H9 (cell line): ENCODE data around the gene DEPDC5. TPM values are rescaled to one million over a fixed set of nuclear protein-coding genes. Genes with fewer than 3 reads are reported as not detected.

Experiments used
- DNase-seq: peaks from one replicate; pipeline ENCODE4 v3.0.0-alpha.2; 2017
- H2AFZ ChIP-seq: one replicate; pipeline ENCODE4 v1.6.1; 2013; ENCODE audit warnings: mild to moderate bottlenecking, low read length, control low read depth, moderate library complexity
- H2AK5ac ChIP-seq: 2 replicates; pipeline ENCODE4 v1.6.1; 2013; ENCODE audit warnings: low read length, control low read depth, mixed read lengths; ENCODE audit not compliant: insufficient read length
- H2BK120ac ChIP-seq: one replicate; pipeline ENCODE4 v1.6.1; 2013; ENCODE audit warnings: low read depth, mild to moderate bottlenecking, low read length, control low read depth, inconsistent platforms; ENCODE audit not compliant: poor library complexity, severe bottlenecking
- H2BK12ac ChIP-seq: 2 replicates; pipeline ENCODE4 v1.6.1; 2013; ENCODE audit warnings: low read length, control low read depth, mixed read lengths, low read depth; ENCODE audit not compliant: insufficient read length
- H2BK15ac ChIP-seq: 2 replicates; pipeline ENCODE4 v1.6.1; 2013; ENCODE audit warnings: low read depth, low read length, control low read depth
- H2BK20ac ChIP-seq: one replicate; pipeline ENCODE4 v1.6.1; 2013; ENCODE audit warnings: low read depth, mild to moderate bottlenecking, low read length, control low read depth, inconsistent platforms; ENCODE audit not compliant: poor library complexity, severe bottlenecking
- H2BK5ac ChIP-seq: 2 replicates; pipeline ENCODE4 v1.6.1; 2013; ENCODE audit warnings: low read length, control low read depth, mixed read lengths; ENCODE audit not compliant: insufficient read length
- H3K14ac ChIP-seq: 2 replicates; pipeline ENCODE4 v1.6.1; 2013; ENCODE audit warnings: low read length, control low read depth; ENCODE audit not compliant: insufficient read depth
- H3K18ac ChIP-seq: 2 replicates; pipeline ENCODE4 v1.6.1; 2013; ENCODE audit warnings: low read depth, mild to moderate bottlenecking, mixed read lengths, low read length, control low read depth; ENCODE audit not compliant: insufficient read length
- H3K23ac ChIP-seq: 2 replicates; pipeline ENCODE4 v1.6.1; 2013; ENCODE audit warnings: low read length, control low read depth, mixed read lengths, low read depth; ENCODE audit not compliant: insufficient read length
- H3K23me2 ChIP-seq: 2 replicates; pipeline ENCODE4 v1.6.1; 2013; ENCODE audit warnings: low read depth, mild to moderate bottlenecking, mixed read lengths, low read length, control low read depth; ENCODE audit not compliant: insufficient read length, poor library complexity, severe bottlenecking
- H3K27ac ChIP-seq: 2 replicates; pipeline ENCODE4 v1.5.1; 2013; ENCODE audit warnings: low read length, control low read depth, mixed read lengths, low read depth; ENCODE audit not compliant: insufficient read length
- H3K27me3 ChIP-seq: 2 replicates; pipeline ENCODE4 v1.6.1; 2013; ENCODE audit warnings: low read length, control low read depth, inconsistent platforms; ENCODE audit not compliant: insufficient read depth
- H3K4ac ChIP-seq: 2 replicates; pipeline ENCODE4 v1.6.1; 2013; ENCODE audit warnings: low read depth, mild to moderate bottlenecking, control low read depth, inconsistent platforms, low read length, moderate library complexity
- H3K4me1 ChIP-seq: 2 replicates; pipeline ENCODE4 v1.6.1; 2013; ENCODE audit warnings: low read length, control low read depth, inconsistent platforms; ENCODE audit not compliant: insufficient read depth
- H3K4me2 ChIP-seq: 2 replicates; pipeline ENCODE4 v1.6.1; 2013; ENCODE audit warnings: low read length, control low read depth, mixed read lengths; ENCODE audit not compliant: insufficient read length, insufficient read depth
- H3K56ac ChIP-seq: 2 replicates; pipeline ENCODE4 v1.6.1; 2013; ENCODE audit warnings: low read depth, mild to moderate bottlenecking, mixed read lengths, low read length, control low read depth; ENCODE audit not compliant: insufficient read length
- H3K79me1 ChIP-seq: 2 replicates; pipeline ENCODE4 v1.6.1; 2013; ENCODE audit warnings: low read depth, mild to moderate bottlenecking, moderate library complexity, low read length, control low read depth, inconsistent platforms; ENCODE audit not compliant: insufficient read depth, poor library complexity, severe bottlenecking
- H3K79me2 ChIP-seq: 2 replicates; pipeline ENCODE4 v1.6.1; 2013; ENCODE audit warnings: low read length, control low read depth, inconsistent platforms; ENCODE audit not compliant: insufficient read depth
- H3K9ac ChIP-seq: 2 replicates; pipeline ENCODE4 v1.6.1; 2013; ENCODE audit warnings: low read length, control low read depth, mixed read lengths; ENCODE audit not compliant: insufficient read length; ENCODE audit errors: extremely low read depth
- H3K9me3 ChIP-seq: one replicate; pipeline ENCODE4 v1.6.1; 2013; ENCODE audit warnings: low read depth, low read length, inconsistent platforms; ENCODE audit not compliant: control insufficient read depth
- H3T11ph ChIP-seq: one replicate; pipeline ENCODE4 v1.6.1; 2013; ENCODE audit warnings: mild to moderate bottlenecking, low read length, control low read depth, inconsistent platforms
- H4K20me1 ChIP-seq: one replicate; pipeline ENCODE4 v1.6.1; 2013; ENCODE audit not compliant: control insufficient read depth, insufficient read length, insufficient read depth
- H4K5ac ChIP-seq: 2 replicates; pipeline ENCODE4 v1.6.1; 2013; ENCODE audit warnings: low read depth, mild to moderate bottlenecking, mixed read lengths, low read length, control low read depth; ENCODE audit not compliant: insufficient read length
- H4K8ac ChIP-seq: replicated peaks from 2 replicates; pipeline ENCODE4 v1.6.1; 2013; ENCODE audit warnings: low read length, control low read depth, mixed read lengths, low read depth; ENCODE audit not compliant: insufficient read length
- H4K91ac ChIP-seq: 2 replicates; pipeline ENCODE4 v1.6.1; 2013; ENCODE audit warnings: low read depth, mild to moderate bottlenecking, moderate library complexity, mixed read lengths, low read length, control low read depth; ENCODE audit not compliant: insufficient read length
- H3K27ac Mint-ChIP-seq, 3 experiments: 2 replicates in 2 of 3; 3 replicates in 1 of 3; pipeline ENCODE4 v1.8.0; 2020 to 2021; ENCODE audit warnings: mixed read lengths in 3 of 3, mild to moderate bottlenecking in 1 of 3, moderate library complexity in 1 of 3
- H3K27me3 Mint-ChIP-seq: 2 replicates; pipeline ENCODE4 v1.8.0; 2021; ENCODE audit warnings: low read depth, mild to moderate bottlenecking, moderate library complexity, mixed read lengths
- H3K36me3 Mint-ChIP-seq, 3 experiments: 2 replicates in 2 of 3; 3 replicates in 1 of 3; pipeline ENCODE4 v1.8.0; 2020 to 2021; ENCODE audit warnings: low read depth in 3 of 3, mixed read lengths in 3 of 3; ENCODE audit not compliant: insufficient read depth in 1 of 3
- H3K4me1 Mint-ChIP-seq, 2 experiments: 2 replicates each; pipeline ENCODE4 v1.8.0; 2020; ENCODE audit warnings: mixed read lengths in 2 of 2
- H3K4me3 Mint-ChIP-seq, 2 experiments: 2 replicates in 1 of 2; 3 replicates in 1 of 2; pipeline ENCODE4 v1.8.0; 2020 to 2021; ENCODE audit warnings: mild to moderate bottlenecking in 2 of 2, mixed read lengths in 2 of 2, moderate library complexity in 1 of 2
- H3K9me3 Mint-ChIP-seq, 2 experiments: 2 replicates in 1 of 2; 3 replicates in 1 of 2; pipeline ENCODE4 v1.8.0; 2020; ENCODE audit warnings: mild to moderate bottlenecking in 2 of 2, mixed read lengths in 2 of 2, moderate library complexity in 1 of 2
- WGBS: extraction: QIAGEN DNeasy Blood & Tissue Kit; methylation state at CpG from one replicate; pipeline ENCODE4 v1.1.7; 2013; ENCODE audit warnings: missing lambda C conversion rate, low lambda C conversion rate, mixed read lengths; ENCODE audit not compliant: insufficient read length; ENCODE audit errors: extremely low coverage; 5-methylcytosine and 5-hydroxymethylcytosine counted together
- total RNA-seq: library from RNA; stranded (reverse); gene quantifications from 2 replicates; pipeline ENCODE4 v1.2.1, GENCODE V29; 2021
- TF ChIP-seq, protein P1 (sequence below): fragments of 200-600 bp; sonication (generic); conservative IDR thresholded peaks from 3 replicates; pipeline ENCODE4 v1.8.0; 2021; ENCODE audit warnings: antibody characterized with exemption, mild to moderate bottlenecking

DEPDC5 gene
- total RNA-seq, 1 experiment from 2014 or later = 29.2 TPM

GRCh38 chr22:31841078-31841827, 87.4 kb downstream of the DEPDC5 start:
- no peak overlapping the region for H3K14ac ChIP-seq
- no CpG with 5 or more reads among the region's 8 CpGs for WGBS
- TF ChIP-seq, protein P1, sequence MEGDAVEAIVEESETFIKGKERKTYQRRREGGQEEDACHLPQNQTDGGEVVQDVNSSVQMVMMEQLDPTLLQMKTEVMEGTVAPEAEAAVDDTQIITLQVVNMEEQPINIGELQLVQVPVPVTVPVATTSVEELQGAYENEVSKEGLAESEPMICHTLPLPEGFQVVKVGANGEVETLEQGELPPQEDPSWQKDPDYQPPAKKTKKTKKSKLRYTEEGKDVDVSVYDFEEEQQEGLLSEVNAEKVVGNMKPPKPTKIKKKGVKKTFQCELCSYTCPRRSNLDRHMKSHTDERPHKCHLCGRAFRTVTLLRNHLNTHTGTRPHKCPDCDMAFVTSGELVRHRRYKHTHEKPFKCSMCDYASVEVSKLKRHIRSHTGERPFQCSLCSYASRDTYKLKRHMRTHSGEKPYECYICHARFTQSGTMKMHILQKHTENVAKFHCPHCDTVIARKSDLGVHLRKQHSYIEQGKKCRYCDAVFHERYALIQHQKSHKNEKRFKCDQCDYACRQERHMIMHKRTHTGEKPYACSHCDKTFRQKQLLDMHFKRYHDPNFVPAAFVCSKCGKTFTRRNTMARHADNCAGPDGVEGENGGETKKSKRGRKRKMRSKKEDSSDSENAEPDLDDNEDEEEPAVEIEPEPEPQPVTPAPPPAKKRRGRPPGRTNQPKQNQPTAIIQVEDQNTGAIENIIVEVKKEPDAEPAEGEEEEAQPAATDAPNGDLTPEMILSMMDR = no peak

More at GRCh38 chr22:31841078-31841827, 87.4 kb downstream of the DEPDC5 start:
- Histone ChIP-seq H2AK5ac (no peak overlapping the region), H2BK20ac (no peak overlapping the region), H3K4ac (no peak overlapping the region), H4K20me1 (no peaks in the 10 kb centered on the region), H4K91ac (no peak overlapping the region), H3K4me1 (no peaks in the 10 kb centered on the region), H3K79me1 (no peaks in the 10 kb centered on the region), H3K56ac (no peak overlapping the region), H2AFZ (no peak overlapping the region), H3K9me3 (no peaks in the 10 kb centered on the region), H3K18ac (no peak overlapping the region), H3K23me2 (no peaks in the 10 kb centered on the region), H3K9ac (no peak overlapping the region), H4K5ac (no peak overlapping the region), H3K4me2 (no peak overlapping the region), H2BK15ac (no peak overlapping the region), H4K8ac (no peak overlapping the region), H2BK5ac (no peak overlapping the region), H3T11ph (no peak overlapping the region), H3K79me2 (no peaks in the 10 kb centered on the region), H3K23ac (no peak overlapping the region), H2BK120ac (no peak overlapping the region), H2BK12ac (no peak overlapping the region), H3K27ac (no peak overlapping the region), H3K27me3 (no peaks in the 10 kb centered on the region)
- Mint-ChIP-seq H3K27me3 (no peaks in the 10 kb centered on the region), H3K4me3 (no peak overlapping the region), H3K36me3 (peaks cover 4 to 53% (median 42%) of the 10 kb centered on the region in 3 experiments; a peak in 6 of 7 replicates), H3K4me1 (no peaks in the 10 kb centered on the region), H3K9me3 (no peaks in the 10 kb centered on the region), H3K27ac (peak overlapping the region in 1 of 3 experiments; percentile 17; a peak in 1 of 7 replicates)
- no peak for DNase-seq
